PC-9 (cell line): ENCODE results near the gene TMEM235.

Experiments
- CTCF ChIP-seq: fragments of 200-600 bp; sonication (generic); conservative IDR thresholded peaks from 2 replicates; pipeline ENCODE4 v1.6.1; 2017; ENCODE audit warnings: mixed run types, antibody characterized with exemption, mild to moderate bottlenecking, moderate library complexity
- EZH2 ChIP-seq: fragments of 200-600 bp; sonication (generic); IDR thresholded peaks from 2 replicates; pipeline ENCODE4 v1.8.0; 2017; ENCODE audit warnings: antibody characterized with exemption, low read depth

DNA sequence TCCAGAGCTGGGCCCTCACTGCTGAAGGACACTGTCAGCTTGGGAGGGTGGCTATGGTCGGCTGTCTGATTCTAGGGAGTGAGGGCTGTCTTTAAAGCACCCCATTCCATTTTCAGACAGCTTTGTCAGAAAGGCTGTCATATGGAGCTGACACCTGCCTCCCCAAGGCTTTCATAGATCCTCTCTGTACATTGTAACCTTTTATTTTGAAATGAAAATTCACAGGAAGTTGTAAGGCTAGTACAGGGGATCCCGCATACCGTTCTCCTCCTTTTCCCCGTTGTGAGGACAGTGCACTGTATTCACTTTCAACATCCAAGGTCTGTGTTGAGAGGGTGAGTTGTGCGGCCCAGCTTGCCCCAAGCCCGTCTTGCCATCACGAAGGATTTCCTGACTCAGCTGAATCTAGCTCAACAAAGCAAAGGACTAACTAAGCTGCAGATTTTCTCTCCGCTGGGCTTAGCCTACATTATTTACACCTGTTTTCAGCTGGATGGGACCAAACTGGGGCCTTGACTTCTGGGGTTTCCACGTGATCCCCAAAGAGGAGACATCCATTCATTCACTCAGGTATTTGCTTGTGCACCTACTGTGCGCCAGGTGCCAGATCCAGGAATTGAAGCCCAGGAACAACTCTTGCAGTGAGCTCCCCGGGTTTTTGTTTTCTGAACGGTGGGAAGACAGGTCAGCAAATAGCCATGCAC lies 5.2 kb upstream of the TMEM235 start:
- no peak for TF ChIP-seq CTCF
- TF ChIP-seq EZH2 = no peak
